Chondrocyte (in vitro differentiated cells): ENCODE results near the gene NR6A1. TPM values are rescaled to one million over a fixed set of nuclear protein-coding genes. Genes with fewer than 3 reads are reported as not detected.

Experiments used
- DNase-seq: peaks from one replicate; pipeline ENCODE4 v3.0.0; 2021; ENCODE audit warnings: mixed read lengths, low spot score
- H3K27ac Mint-ChIP-seq: one replicate; pipeline ENCODE4 v1.8.0; 2021; ENCODE audit warnings: mild to moderate bottlenecking, moderate library complexity, mixed read lengths; ENCODE audit not compliant: unreplicated experiment
- H3K27me3 Mint-ChIP-seq: 2 replicates; pipeline ENCODE4 v1.8.0; 2021; ENCODE audit warnings: low read depth, mixed read lengths
- H3K36me3 Mint-ChIP-seq: 2 replicates; pipeline ENCODE4 v1.8.0; 2021; ENCODE audit warnings: low read depth, mixed read lengths
- H3K4me1 Mint-ChIP-seq: 2 replicates; pipeline ENCODE4 v1.8.0; 2021; ENCODE audit warnings: low read depth, mild to moderate bottlenecking, mixed read lengths
- H3K4me3 Mint-ChIP-seq: one replicate; pipeline ENCODE4 v1.8.0; 2021; ENCODE audit warnings: mild to moderate bottlenecking, moderate library complexity, mixed read lengths; ENCODE audit not compliant: unreplicated experiment
- H3K9me3 Mint-ChIP-seq: 2 replicates; pipeline ENCODE4 v1.8.0; 2021; ENCODE audit warnings: low read depth, mixed read lengths
- CTCF ChIP-seq: fragments of 200-600 bp; sonication (generic); IDR thresholded peaks from 2 replicates; pipeline ENCODE4 v1.5.0; 2021; ENCODE audit warnings: antibody characterized with exemption, mild to moderate bottlenecking, moderate library complexity
- total RNA-seq: library from RNA; stranded (reverse); gene quantifications from 3 replicates; pipeline ENCODE4 v1.2.1, GENCODE V29; 2021

Gene NR6A1
- total RNA-seq, 1 donor from 2014 or later, result 0.77 TPM

- Mint-ChIP-seq H3K4me3 (peak overlapping the region; percentile 25), H3K36me3 (peaks cover 1% of the 10 kb centered on the region), H3K27ac (no peak overlapping the region), H3K4me1 (peaks cover 5% of the 10 kb centered on the region), H3K27me3 (peaks cover 22% of the 10 kb centered on the region), H3K9me3 (no peaks in the 10 kb centered on the region)
- TF ChIP-seq CTCF, result peak; percentile 12
- DNase-seq, result no peak
Measured at GRCh38 chr9:124477648-124478285, 293.3 kb downstream of the NR6A1 start.

GRCh38 chr9:124477211-124477647, 293.9 kb downstream of the NR6A1 start:
- no peak overlapping the region for H3K4me3 Mint-ChIP-seq
- H3K4me1 Mint-ChIP-seq, result peaks cover 5% of the 10 kb centered on the region
- peaks cover 1% of the 10 kb centered on the region for H3K36me3 Mint-ChIP-seq
- H3K27ac Mint-ChIP-seq, result no peak overlapping the region
- no peaks in the 10 kb centered on the region for H3K9me3 Mint-ChIP-seq
- H3K27me3 Mint-ChIP-seq, result peaks cover 25% of the 10 kb centered on the region
- no peak for TF ChIP-seq CTCF
- no peak for DNase-seq

- no peak for TF ChIP-seq CTCF
- H3K27me3 Mint-ChIP-seq, result peaks cover 28% of the 10 kb centered on the region
- H3K9me3 Mint-ChIP-seq, result no peaks in the 10 kb centered on the region
- H3K4me3 Mint-ChIP-seq, result no peak overlapping the region
- no peak overlapping the region for H3K27ac Mint-ChIP-seq
- H3K36me3 Mint-ChIP-seq, result peaks cover 1% of the 10 kb centered on the region
- DNase-seq, result no peak
- H3K4me1 Mint-ChIP-seq, result peaks cover 5% of the 10 kb centered on the region
Measured at GRCh38 chr9:124475868-124476690, 295.0 kb downstream of the NR6A1 start.

GRCh38 chr9:124475158-124475867, 295.8 kb downstream of the NR6A1 start:
- H3K9me3 Mint-ChIP-seq, result no peaks in the 10 kb centered on the region
- DNase-seq, result no peak
- H3K4me3 Mint-ChIP-seq, result no peak overlapping the region
- peaks cover 1% of the 10 kb centered on the region for H3K36me3 Mint-ChIP-seq
- peaks cover 5% of the 10 kb centered on the region for H3K4me1 Mint-ChIP-seq
- H3K27me3 Mint-ChIP-seq, result peaks cover 26% of the 10 kb centered on the region
- H3K27ac Mint-ChIP-seq, result no peak overlapping the region
- TF ChIP-seq CTCF, result no peak

- no peaks in the 10 kb centered on the region for H3K9me3 Mint-ChIP-seq
- no peak for DNase-seq
- H3K4me3 Mint-ChIP-seq, result no peak overlapping the region
- no peak overlapping the region for H3K27ac Mint-ChIP-seq
- peaks cover 20% of the 10 kb centered on the region for H3K27me3 Mint-ChIP-seq
- H3K36me3 Mint-ChIP-seq, result peaks cover 1% of the 10 kb centered on the region
- peaks cover 5% of the 10 kb centered on the region for H3K4me1 Mint-ChIP-seq
- TF ChIP-seq CTCF, result no peak
Measured at GRCh38 chr9:124474151-124474550, 297.0 kb downstream of the NR6A1 start.
